Measurements from ENCODE around the gene MAPK7.

DNA sequence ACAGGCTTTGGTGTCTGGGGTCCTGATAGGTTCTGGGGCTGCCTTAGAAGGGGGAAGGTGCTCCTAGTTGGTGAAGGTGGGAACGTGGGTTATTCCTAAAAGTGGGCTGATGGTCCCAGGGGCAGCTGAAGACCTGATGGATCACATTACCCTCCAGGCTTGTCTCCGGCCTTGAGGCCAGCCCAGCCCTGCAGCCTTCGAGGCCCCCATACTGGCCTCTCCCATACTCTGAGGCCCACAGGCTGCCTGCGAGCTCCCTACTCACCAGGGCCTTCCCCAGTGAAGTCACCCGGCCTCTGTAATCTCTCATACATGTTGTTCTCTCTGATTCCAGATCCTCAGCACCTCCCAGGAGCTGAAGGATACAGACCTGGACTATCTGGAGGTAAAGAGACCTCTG is 35.5 kb downstream of the MAPK7 start:
- TF ChIP-seq, protein P1, sequence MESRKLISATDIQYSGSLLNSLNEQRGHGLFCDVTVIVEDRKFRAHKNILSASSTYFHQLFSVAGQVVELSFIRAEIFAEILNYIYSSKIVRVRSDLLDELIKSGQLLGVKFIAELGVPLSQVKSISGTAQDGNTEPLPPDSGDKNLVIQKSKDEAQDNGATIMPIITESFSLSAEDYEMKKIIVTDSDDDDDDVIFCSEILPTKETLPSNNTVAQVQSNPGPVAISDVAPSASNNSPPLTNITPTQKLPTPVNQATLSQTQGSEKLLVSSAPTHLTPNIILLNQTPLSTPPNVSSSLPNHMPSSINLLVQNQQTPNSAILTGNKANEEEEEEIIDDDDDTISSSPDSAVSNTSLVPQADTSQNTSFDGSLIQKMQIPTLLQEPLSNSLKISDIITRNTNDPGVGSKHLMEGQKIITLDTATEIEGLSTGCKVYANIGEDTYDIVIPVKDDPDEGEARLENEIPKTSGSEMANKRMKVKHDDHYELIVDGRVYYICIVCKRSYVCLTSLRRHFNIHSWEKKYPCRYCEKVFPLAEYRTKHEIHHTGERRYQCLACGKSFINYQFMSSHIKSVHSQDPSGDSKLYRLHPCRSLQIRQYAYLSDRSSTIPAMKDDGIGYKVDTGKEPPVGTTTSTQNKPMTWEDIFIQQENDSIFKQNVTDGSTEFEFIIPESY (IDR thresholded peaks at IDR 0.05; ENCODE audit: borderline replicate concordance, low read depth) = no peak
- TF ChIP-seq SMC3 (IDR thresholded peaks at IDR 0.05; ENCODE audit: low read depth, low read length) = no peak
- no peak for TF ChIP-seq RAD21 (IDR thresholded peaks at IDR 0.05; ENCODE audit: low read length)
- TF ChIP-seq POLR2AphosphoS5 (IDR thresholded peaks at IDR 0.05; ENCODE audit: low read depth, low read length) = no peak
- TF ChIP-seq, protein P2, sequence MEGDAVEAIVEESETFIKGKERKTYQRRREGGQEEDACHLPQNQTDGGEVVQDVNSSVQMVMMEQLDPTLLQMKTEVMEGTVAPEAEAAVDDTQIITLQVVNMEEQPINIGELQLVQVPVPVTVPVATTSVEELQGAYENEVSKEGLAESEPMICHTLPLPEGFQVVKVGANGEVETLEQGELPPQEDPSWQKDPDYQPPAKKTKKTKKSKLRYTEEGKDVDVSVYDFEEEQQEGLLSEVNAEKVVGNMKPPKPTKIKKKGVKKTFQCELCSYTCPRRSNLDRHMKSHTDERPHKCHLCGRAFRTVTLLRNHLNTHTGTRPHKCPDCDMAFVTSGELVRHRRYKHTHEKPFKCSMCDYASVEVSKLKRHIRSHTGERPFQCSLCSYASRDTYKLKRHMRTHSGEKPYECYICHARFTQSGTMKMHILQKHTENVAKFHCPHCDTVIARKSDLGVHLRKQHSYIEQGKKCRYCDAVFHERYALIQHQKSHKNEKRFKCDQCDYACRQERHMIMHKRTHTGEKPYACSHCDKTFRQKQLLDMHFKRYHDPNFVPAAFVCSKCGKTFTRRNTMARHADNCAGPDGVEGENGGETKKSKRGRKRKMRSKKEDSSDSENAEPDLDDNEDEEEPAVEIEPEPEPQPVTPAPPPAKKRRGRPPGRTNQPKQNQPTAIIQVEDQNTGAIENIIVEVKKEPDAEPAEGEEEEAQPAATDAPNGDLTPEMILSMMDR (IDR thresholded peaks at IDR 0.05) = no peak
- TF ChIP-seq EP300 (IDR thresholded peaks at IDR 0.05; ENCODE audit: borderline replicate concordance in 1 of 2, low read depth in 1 of 2, low read length in 1 of 2) = no peak
- TF ChIP-seq RXRA (IDR thresholded peaks at IDR 0.05; ENCODE audit: borderline replicate concordance, low read depth) = no peak
- TF ChIP-seq, protein P3, sequence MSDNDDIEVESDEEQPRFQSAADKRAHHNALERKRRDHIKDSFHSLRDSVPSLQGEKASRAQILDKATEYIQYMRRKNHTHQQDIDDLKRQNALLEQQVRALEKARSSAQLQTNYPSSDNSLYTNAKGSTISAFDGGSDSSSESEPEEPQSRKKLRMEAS (IDR thresholded peaks at IDR 0.05; ENCODE audit: low read depth) = no peak
- no peak for TF ChIP-seq NFIC (IDR thresholded peaks at IDR 0.05; ENCODE audit: borderline replicate concordance)
- TF ChIP-seq EZH2phosphoT487 (IDR thresholded peaks at IDR 0.05; ENCODE audit: borderline replicate concordance, low read depth) = no peak
- no peak for TF ChIP-seq MXI1 (IDR thresholded peaks at IDR 0.05; ENCODE audit: low read depth, low read length)

Data from SK-N-SH (cell line).